MCF 10A (cell line): ENCODE data around the gene STN1. TPM values are rescaled to one million over a fixed set of nuclear protein-coding genes. Genes with fewer than 3 reads are reported as not detected.
A peak's percentile ranks its signal among the peaks of the same experiment; 100 is the strongest.

Source experiments
- BruUV-seq: library from RNA; stranded (reverse); fragments of 400-500 nt; replicated peaks from 2 replicates; lab custom pipeline; 2021; lab: Mats Ljungman, UMichigan
- CTCF ChIA-PET: fragments of 300-600 bp; sonication (Branson Sonifier 250); formaldehyde crosslinking; extraction: SDS; loops from one replicate; lab custom pipeline; 2021; ENCODE audit warnings: antibody characterized with exemption, inconsistent platforms; lab: Yijun Ruan, JAX
- POLR2A ChIA-PET: fragments of 300-600, 350-650 bp; sonication (Branson Sonifier 250); formaldehyde crosslinking; extraction: SDS; loops from one replicate; lab custom pipeline; 2020; ENCODE audit warnings: antibody characterized with exemption, inconsistent platforms; lab: Yijun Ruan, JAX
- DNase-seq: peaks from one replicate; pipeline ENCODE4 v3.0.0-alpha.2; 2018; ENCODE audit not compliant: unreplicated experiment
- H3K27ac Mint-ChIP-seq: one replicate; pipeline ENCODE4 v1.8.0; 2022; ENCODE audit warnings: mild to moderate bottlenecking, low read depth, mixed read lengths; ENCODE audit not compliant: unreplicated experiment
- H3K27me3 Mint-ChIP-seq: one replicate; pipeline ENCODE4 v1.8.0; 2022; ENCODE audit warnings: mixed read lengths; ENCODE audit not compliant: insufficient read depth, unreplicated experiment
- H3K36me3 Mint-ChIP-seq: one replicate; pipeline ENCODE4 v1.8.0; 2022; ENCODE audit warnings: mild to moderate bottlenecking, moderate library complexity, mixed read lengths; ENCODE audit not compliant: insufficient read depth, unreplicated experiment
- H3K4me1 Mint-ChIP-seq: one replicate; pipeline ENCODE4 v1.8.0; 2022; ENCODE audit warnings: mixed read lengths; ENCODE audit not compliant: insufficient read depth, unreplicated experiment
- H3K4me3 Mint-ChIP-seq: one replicate; pipeline ENCODE4 v1.8.0; 2022; ENCODE audit warnings: mild to moderate bottlenecking, moderate library complexity, mixed read lengths; ENCODE audit not compliant: unreplicated experiment
- H3K9me3 Mint-ChIP-seq: one replicate; pipeline ENCODE4 v1.8.0; 2022; ENCODE audit warnings: mixed read lengths; ENCODE audit not compliant: unreplicated experiment
- intact Hi-C: fragments of 100-400 bp; cut with micrococcal nuclease; formaldehyde crosslinking; loops from 2 replicates; pipeline ENCODE4 v1.14.1; 2022
- total RNA-seq: library from RNA; stranded (reverse); gene quantifications from 2 replicates; pipeline ENCODE4 v1.2.3, GENCODE V29; 2022
- TF ChIP-seq, protein P1 (sequence below): fragments of 200-600 bp; IDR thresholded peaks from one replicate; pipeline ENCODE4 v1.8.0; 2022; ENCODE audit warnings: antibody characterized with exemption, mild to moderate bottlenecking; ENCODE audit not compliant: unreplicated experiment

Gene STN1
- total RNA-seq, 1 experiment from 2014 or later = 46.7 TPM

DNA sequence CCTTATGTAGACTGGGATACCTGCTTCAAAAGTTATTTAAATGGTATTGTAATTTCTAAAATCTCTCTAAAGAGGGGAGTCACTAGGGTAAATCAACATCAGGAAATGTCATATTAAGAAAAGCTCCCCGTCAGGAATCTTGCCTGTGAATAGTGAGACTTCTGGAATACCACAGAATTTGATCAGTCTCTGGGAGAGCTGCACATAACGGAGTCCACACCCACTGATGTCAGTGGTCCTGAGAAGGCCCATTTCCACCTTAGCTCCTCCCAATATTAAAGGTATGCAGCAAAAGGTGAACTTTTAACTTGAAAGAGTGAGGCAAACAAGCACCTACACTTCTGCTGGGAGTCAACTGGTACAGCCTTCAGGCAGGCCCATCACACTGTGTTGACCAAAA lies 27.3 kb downstream of the STN1 start:
- intact Hi-C loops = no loop called here
- Mint-ChIP-seq H3K27me3 (no peaks in the 10 kb centered on the region), H3K27ac (peak overlapping the region; percentile 73), H3K4me3 (no peak overlapping the region), H3K4me1 (peaks cover 46% of the 10 kb centered on the region), H3K9me3 (no peaks in the 10 kb centered on the region), H3K36me3 (peaks cover 70% of the 10 kb centered on the region)
- no peak for DNase-seq
- BruUV-seq = no TSS peak
- TF ChIP-seq, protein P1, sequence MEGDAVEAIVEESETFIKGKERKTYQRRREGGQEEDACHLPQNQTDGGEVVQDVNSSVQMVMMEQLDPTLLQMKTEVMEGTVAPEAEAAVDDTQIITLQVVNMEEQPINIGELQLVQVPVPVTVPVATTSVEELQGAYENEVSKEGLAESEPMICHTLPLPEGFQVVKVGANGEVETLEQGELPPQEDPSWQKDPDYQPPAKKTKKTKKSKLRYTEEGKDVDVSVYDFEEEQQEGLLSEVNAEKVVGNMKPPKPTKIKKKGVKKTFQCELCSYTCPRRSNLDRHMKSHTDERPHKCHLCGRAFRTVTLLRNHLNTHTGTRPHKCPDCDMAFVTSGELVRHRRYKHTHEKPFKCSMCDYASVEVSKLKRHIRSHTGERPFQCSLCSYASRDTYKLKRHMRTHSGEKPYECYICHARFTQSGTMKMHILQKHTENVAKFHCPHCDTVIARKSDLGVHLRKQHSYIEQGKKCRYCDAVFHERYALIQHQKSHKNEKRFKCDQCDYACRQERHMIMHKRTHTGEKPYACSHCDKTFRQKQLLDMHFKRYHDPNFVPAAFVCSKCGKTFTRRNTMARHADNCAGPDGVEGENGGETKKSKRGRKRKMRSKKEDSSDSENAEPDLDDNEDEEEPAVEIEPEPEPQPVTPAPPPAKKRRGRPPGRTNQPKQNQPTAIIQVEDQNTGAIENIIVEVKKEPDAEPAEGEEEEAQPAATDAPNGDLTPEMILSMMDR = no peak
- ChIA-PET CTCF (interaction anchor here (0.9 to 4.5 kb wide), 11 partner anchors 9 to 250 kb away, joined by 3 to 46 read pairs (median 4); partner anchors contain the start of gene SLK), POLR2A (interaction anchor here (0.6 to 13.6 kb wide), 22 partner anchors 9 to 232 kb away, joined by 3 to 315 read pairs (median 6); partner anchors contain the start of genes SFR1, SLK and STN1)

DNA sequence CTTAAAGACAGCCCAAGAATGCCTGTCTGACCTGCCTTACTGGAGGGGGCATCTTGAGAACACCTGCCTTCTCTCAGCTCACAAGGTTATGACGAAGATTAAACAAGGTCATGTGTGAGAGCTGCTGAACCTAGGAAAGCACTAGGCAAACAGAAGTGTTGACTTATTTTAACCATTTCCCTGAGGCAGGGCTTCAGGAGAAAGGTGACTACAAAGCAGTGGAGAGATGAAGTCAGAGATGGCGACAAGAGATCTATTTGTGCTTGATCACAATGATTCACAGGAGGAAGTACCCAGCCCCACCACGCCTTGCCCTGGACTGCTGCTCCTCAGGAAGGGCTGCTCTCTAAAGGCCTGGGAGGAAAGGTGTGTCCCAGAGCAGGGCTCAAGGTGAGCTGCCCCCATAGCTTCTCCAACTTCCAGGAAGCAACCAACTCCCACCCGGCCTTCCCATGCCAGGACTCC lies 27.8 kb downstream of the STN1 start:
- H3K9me3 Mint-ChIP-seq = no peaks in the 10 kb centered on the region
- TF ChIP-seq, protein P1 = no peak
- H3K4me1 Mint-ChIP-seq = peaks cover 41% of the 10 kb centered on the region
- ChIA-PET POLR2A (interaction anchor here (0.6 to 13.6 kb wide), 27 partner anchors 10 to 232 kb away, joined by 3 to 315 read pairs (median 5); partner anchors contain the start of genes COL17A1, SFR1, SLK and STN1), CTCF (interaction anchor here (0.6 to 4.5 kb wide), 15 partner anchors 9 to 384 kb away, joined by 3 to 46 read pairs (median 4); partner anchors contain the start of gene SLK)
- DNase-seq = no peak
- intact Hi-C loops = no loop called here
- H3K36me3 Mint-ChIP-seq = peaks cover 70% of the 10 kb centered on the region
- H3K27me3 Mint-ChIP-seq = no peaks in the 10 kb centered on the region
- no peak overlapping the region for H3K4me3 Mint-ChIP-seq
- H3K27ac Mint-ChIP-seq = peak overlapping the region; percentile 73
- no TSS peak for BruUV-seq

DNA sequence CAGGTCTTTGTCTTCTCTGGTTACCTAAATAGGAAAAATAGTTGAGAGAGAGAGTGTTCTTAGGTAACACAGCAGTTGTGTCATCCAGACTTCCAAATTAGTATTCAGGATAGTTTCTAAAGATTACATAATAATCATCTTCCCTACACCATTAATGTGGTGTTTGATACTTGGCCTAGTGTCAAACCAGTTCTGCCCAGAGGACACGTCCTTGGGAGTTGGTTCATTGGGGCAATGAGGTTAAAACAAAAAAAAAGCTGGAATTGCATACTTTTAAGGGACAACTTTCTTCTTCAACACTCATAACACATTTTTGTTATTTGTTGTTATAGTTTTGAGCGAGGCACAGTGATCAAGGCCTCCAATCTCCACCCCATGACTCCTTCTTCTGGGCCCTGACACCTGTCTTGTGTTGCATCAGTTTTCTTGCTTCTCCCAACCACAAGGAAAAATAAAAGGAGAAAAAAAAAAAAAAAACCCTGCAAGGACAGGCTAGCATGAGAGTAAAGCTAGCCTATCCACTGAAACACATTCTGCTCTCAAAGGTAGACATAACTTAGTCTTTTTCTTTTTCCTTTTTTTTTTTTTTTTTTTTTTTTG lies 28.8 kb downstream of the STN1 start:
- Mint-ChIP-seq H3K9me3 (no peaks in the 10 kb centered on the region), H3K27ac (peak overlapping the region; percentile 73), H3K4me3 (peak overlapping the region; percentile 1), H3K36me3 (peaks cover 69% of the 10 kb centered on the region), H3K4me1 (peaks cover 31% of the 10 kb centered on the region), H3K27me3 (no peaks in the 10 kb centered on the region)
- TF ChIP-seq, protein P1 = no peak
- ChIA-PET CTCF (interaction anchor here (0.6 to 4.5 kb wide), 14 partner anchors 8 to 141 kb away, joined by 3 to 46 read pairs (median 4); partner anchors contain the start of gene SLK), POLR2A (interaction anchor here (0.7 to 13.6 kb wide), 21 partner anchors 11 to 233 kb away, joined by 3 to 315 read pairs (median 6); partner anchors contain the start of genes COL17A1, SFR1, SLK and STN1)
- no TSS peak for BruUV-seq
- intact Hi-C loops = loop anchor here (2.0 to 10.0 kb wide), 3 partner anchors 128 to 446 kb away; partner anchors contain the start of gene ITPRIP
- peak; percentile 60 for DNase-seq
